Activated T-cell treated with anti-CD3 and anti-CD28 coated beads, Interleukin-2, amount 50 U/mL, for 1 hour (primary cell): ENCODE data around the gene TNRC6A.
"Not testable (repeated sequence)": the region's sequence is repeated elsewhere in the genome, so short reads cannot be mapped to it uniquely, and the experiment has no call there.

Experiments used
- DNase-seq: peaks from one replicate; pipeline ENCODE4 v3.0.0-alpha.2; 2020

The TNRC6A gene

DNA sequence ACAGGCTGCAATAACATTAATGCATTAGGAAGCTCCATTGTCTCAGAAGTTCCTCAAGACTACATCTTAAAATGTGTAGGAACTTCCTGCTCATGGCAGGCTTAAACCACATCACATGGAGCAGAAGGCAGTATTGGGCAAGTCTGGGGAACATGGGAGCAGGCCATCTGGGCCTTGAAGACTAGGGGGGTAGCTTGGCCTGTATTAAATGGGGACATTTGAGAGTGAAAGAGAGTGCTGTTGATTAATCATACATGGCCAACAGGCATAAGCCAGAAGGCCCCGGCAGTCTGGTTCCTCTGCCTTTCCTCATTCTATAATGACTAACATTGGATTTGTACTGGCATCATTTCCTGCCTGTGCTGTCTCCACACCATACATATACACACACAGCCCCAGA, 91.1 kb downstream of the TNRC6A start:
- no peak for DNase-seq

DNA sequence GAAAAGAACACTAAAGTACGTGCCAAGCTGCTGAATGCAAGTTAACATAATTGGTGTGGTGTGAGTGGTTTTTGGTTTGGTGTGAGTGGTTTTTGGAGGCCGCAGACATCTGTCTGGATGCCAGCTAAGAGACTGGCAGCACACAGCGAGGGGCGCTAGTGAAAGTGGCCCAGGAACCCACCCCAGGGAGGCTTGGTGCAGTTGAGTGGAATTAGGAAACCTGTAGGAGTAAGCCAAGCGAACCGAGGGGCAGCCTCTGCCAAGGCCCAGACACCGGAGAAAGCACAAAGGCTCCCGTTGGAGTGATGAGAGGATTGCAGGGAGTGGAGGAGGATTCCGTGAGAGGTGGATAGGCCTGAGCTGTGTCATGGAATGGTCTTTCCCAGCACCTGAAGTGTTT, 91.7 kb downstream of the TNRC6A start:
- no peak for DNase-seq

DNA sequence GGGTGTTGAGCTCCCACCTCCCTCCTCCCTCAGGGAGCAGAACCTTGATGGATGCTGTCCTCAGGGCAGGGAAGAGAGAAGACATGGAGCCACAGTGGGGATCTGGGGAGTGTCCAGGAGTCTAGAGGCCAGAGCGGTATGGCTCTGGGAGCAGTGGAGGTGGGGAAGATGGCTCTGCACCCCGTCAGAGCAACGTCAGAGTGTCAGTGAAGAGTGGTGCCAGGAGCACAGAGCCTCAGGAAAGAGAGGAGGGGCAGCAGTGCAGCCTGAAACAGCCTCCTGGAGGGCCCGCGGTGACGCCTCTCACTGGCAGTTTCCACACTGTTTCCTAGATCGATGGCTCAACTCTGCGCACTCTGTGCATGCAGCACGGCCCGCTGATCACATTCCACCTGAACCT, 93.1 kb downstream of the TNRC6A start:
- no peak for DNase-seq

DNA sequence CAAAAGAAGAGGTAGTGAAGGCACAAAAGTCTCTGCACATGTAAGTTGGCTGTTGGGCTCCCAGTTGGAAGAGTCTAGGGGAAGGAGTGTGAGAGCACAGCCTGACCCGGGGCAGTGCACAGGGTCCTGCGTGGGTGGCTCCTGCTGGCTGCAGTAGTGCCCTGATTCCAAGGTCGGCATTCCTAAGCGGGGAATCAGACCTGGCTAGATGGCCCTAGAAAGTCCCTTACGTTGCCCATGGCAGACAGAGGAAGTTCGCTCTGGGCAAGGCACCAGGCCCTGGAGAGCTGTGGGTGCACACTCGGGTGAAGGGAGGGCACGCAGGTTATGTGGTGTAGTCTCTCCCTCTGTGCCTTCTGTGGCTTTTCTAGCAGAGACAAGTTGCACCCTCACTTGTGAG, 93.5 kb downstream of the TNRC6A start:
- DNase-seq: no peak

DNA sequence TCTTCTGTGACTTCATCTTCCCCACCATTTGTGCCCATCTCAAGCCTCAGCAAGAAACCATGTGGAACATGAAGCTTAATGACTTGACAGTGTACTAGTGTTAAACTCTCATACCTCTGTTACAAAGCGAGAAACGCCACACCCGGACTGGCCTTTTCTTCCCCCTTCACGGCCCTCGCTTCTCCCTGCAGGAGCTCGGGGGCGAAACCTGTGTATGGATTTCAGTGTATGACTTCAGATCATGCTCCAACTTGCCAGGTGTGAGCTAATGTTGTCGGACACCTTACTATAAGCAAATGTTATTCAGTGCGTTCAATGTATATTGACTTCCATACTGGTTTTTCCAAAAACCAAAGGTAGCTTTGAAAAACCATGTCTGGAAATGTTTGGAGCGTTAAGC, 96.2 kb downstream of the TNRC6A start:
- DNase-seq: no peak

DNA sequence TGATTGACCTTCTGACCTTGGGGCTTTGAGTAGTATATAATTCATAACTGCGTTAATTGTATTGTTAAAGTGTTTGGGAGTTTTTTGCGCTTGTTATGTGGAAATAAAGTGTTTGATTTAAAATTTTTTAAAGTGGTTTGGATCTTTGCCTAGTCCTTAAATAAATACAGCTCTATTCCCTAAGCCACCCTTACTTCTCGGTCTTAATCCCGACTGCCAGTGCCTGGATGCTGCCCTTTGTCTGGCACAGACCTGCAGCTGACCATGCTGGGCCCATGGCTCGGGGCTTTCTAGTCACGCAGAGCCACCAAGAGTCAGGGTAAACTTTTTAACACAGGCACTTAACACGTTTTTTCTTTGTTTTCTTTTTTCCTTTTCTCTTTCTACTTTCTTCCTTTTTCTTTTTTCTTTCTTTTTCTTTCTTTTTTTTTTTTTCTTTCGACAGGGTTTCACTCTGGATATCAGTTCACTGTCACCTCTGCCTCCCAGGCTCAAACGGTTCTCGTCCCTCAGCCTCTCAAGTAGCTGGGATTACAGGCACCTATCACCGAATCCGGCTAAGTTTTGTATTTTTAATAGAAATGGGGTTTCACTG, 96.7 kb downstream of the TNRC6A start:
- no peak for DNase-seq

DNA sequence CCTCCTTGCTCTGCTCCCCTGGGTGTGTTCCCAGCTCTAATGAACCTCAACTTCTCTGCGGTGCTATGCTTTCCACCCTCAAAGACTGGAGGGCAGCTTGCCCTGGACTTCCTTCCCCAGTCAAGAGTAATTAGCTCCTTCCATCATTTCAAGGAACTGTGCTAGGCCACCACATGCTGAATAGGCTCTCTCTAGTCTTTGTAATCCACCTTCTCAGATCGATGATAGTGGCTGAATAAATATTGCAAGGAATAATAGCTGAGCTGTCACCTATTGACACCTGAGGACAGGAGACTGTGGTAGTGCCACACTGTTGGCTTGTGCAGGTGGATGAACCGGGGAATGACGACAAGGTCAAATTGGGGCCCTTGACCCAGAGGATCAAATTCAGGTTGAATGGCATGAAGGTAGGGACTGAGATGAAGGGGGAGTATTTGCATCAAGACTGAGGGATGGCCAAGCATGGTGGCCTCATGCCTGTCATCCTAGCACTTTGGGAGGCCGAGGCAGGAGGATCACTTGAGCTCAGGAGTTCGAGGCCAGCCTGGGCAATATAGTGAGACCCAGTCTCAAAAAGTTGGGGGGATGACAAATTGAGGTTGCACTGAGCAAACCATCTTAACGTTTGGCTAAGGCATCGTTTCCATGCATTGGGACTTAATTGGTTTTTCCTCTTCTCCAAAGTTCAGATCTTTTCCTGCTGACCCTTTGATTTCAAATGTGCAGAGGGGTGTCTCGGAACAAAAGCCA, 97.5 kb downstream of the TNRC6A start:
- no peak for DNase-seq

DNA sequence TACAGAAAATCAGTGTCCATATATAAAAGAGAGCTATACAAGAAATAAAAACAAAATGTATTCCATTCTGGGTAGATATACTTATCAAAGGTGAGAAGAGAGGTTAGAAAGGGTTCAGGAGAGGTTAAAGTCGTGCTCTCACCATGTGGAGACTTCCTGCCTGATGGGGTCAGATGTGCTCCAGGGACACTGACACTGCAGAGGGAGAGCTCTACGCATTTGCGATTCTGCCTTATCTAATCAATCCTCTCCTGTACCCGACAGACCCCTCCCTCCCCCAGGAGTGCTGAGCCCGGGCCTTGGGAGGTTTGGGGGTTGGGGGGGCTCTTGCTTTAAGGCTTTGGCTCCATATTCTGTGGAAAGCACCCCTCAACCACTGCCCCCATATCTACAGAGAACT, 99.7 kb downstream of the TNRC6A start:
- DNase-seq: no peak

DNA sequence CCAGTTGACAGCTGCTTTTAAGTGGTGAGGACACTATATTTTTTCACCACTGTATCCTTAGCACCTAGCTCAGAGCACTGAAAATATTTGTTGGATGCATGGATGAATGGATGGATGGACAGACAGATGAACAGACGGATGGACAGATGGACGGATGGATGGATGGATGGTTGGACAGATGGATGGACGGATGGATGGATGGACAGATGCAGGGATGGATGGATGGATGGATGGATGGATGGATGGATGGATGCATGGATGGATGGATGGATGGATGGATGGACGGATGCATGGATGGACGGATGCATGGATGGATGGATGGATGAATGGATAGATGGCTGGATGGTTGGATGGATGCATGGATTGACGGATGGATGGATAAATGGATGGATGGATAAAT, 103.9 kb downstream of the TNRC6A start:
- no peak for DNase-seq

DNA sequence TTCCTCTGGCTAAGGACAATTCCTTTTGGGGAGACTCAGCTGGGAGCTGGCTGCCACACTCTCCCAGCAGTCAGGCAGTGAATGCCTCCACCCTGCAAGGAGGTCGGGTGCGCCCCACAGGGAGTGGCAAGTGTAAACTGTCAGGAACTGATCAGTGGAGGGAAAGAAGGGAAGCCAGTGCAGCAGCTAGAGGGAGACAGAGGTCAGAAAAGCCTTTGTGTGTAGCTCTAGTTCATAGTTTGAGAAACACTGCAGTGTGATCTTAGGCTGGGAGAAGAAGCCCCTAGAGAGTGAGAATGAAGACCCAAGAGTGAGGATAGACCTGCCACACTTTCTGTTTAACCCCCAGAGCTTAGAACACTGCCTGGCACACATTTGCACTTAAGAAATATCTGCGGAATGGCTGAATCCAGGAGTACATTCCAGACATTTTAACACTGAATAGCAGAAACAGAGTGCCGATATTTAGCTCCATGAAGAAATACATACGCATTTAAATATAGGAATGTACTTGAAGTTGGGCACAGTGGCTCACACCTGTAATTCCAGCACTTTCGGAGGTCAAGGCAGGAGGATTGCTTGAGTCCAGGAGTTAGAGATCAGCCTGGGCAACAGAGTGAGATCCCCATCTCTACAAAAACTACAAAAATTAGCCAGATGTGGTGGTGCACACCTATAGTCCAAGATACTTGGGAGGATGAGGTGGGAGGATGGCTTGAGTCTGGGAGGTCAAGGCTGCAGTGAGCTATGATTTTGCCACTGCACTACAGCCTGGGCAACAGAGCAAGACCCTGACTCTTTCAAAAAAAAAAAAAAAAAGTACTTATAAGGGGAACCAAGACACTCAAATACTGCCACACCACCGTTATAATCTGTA, 105.2 kb downstream of the TNRC6A start:
- no peak for DNase-seq

DNA sequence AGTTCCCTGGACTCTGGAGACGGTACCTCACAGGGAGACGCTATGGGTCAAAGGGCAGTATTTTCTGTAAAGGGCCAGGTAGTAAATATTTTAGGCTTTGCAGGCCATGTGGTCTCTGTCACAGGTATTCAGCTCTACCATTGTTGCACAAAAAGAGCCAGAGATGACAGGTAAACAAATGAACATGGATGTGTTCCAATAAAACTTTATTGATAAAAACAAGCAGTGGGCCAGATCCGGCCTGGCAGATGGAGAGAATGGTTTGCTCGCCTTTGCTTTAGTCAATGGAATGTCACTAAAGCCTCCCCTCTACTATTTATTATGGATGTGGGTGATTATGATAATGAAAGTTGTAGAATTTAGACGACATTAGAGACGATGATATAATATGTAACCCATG, 107.4 kb downstream of the TNRC6A start:
- no peak for DNase-seq

DNA sequence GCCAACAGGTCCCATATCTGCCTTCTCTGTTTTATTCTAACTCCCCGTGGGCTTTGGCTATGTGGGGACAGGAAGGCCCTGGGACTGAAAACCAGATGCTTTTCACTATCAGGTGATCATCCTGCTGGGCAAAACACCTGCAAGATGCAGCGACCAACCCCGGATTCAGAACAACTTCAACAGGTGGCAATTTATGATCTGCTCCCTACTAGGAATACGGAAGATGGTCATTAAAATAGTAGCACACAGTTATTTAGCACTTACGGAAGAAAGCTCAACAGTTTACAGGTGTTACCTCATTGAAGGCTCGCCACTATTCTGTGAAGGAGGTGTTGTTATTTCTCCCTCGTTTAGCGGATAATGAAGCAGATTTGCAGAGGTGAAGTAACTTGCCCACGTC, 108.5 kb downstream of the TNRC6A start:
- DNase-seq: no peak

DNA sequence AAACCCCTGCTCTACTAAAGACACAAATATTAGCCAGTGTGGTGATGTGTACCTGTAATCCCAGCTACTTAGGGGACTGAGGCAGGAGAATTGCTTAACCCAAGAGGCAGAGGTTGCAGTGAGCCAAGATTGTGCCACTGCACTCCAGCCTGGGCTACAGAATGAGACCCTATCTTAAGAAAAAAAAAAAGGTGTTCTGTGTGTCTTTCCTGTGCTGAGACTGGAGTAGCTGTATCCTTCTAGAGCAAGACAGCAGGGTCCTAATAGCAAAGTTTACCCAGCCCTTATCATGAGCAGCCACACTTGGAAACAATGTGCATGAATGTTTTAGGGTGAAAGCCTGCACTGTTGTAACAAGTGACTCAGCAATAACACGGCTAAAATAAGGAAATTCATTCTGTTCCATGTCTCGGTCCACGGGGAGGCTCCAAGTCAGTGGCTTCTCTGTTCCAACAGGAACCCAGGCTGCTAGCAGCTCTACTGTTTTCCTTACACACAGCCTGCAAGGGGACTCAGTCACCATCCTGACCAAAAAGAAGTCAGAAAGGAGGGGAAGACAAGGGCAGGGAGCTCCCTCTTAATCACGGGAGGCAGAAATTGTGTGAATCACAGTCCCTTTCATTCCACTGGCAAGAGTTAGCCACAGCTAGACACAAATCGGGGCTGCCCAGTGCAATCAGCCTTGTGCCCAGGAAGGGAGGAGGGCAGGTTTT, 109.3 kb downstream of the TNRC6A start:
- DNase-seq: no peak

DNA sequence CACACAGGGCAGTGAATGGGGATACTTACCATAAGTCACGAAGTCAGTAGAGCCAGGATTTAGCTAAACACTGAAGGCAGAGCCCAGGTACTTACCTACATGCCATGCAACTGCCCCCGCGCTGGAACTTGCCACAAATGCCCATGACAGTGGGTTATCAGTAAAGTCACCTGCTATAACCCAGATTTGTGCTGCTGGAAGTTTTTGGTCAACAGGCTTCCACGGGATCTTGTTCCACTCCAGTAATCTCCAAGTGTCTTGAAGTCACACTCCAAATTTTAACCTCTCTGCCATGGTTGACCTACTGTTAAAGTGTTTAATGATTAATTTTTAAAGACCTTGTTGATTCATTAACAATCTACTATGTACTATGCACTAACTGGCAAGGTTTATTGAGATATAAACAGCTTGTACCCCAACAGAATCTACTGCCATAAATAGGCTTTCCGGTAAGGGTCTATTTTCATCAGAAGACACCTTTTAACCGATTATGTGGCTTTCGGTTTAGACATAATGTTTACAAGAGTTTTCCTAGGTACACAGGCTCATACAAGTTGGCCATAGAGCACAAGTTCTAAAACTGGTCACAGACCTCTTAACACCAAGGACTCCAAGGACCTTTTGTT, 110.0 kb downstream of the TNRC6A start:
- DNase-seq: no peak

DNA sequence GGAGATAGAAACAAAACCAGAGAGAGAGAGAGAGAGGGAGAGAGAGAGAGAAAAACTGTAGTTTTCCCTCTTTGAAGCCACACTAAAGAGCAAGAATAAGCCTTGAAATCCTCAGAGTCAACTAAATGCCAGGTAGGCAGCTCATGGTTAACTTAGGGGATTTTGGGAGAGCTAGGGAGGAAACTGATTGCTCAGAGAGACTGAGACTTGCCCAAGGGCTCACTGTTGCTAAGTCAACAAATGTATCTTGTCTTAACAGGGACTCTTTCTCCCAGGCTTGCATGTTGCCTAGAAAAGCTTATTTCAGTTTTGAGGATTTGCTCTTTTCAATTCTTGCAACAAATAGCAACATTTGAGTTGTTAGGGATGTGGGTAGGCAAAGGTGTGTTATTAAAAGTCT, 111.8 kb downstream of the TNRC6A start:
- no peak for DNase-seq

DNA sequence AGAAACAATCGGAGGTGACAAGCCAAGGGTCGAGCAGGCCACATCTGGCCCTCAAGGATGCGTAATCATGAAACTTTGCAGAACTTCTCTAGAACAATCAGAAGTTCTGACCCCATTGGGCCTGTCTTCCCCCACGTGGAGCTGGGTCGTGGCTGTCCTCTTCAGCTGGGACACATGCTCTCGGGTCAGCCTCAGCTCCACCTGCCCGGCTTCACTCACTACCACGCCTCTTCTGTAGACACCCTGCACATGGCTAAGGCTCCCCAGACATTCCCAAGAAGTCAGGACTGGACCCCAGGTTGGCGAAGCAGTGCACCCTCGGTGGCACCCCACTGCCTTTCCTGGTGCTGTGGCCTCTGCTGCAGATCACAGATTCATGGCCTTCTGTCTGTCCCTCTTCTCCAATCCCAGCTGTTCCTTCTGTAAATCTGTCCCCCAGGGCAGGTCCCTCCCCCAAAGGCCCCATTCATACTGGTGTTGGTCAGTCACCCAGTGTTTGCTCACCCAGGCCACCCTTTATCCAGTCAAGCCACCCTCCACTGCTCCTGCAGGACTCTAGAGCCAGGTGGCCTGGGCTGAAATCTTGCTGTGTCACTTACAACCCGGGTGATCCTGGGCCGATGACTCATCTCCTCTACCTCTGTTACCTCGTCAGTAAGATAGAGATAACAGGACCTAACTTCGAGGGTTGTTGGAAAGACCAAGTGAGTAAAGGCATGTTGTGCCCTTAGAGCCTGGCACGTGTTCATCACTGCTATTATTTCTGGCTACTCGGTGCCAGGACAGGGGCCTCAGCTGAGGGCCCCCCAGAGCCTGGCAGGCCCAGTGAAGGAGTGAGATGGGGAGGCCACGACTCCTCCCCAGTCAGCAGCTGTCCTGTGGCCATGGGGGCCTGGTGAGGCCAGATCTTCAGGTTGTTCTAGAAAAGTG, 114.9 kb downstream of the TNRC6A start:
- DNase-seq: no peak

DNA sequence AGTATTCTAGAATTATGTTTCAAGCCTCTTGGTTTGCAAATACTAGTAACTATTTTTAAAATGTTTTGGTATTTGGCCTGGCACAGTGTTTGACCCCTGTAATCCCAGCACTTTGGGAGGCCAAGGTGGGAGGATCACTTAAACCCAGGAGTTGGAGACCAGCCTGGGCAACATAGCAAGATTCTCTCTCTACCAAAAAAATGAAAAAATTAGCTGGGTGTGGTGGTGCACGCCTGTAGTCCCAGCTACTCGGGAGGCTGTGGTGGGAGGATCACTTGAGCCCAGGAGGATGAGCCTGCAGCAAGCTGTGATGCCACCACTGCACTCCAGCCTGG, 115.5 kb downstream of the TNRC6A start:
- not testable (repeated sequence) for DNase-seq

DNA sequence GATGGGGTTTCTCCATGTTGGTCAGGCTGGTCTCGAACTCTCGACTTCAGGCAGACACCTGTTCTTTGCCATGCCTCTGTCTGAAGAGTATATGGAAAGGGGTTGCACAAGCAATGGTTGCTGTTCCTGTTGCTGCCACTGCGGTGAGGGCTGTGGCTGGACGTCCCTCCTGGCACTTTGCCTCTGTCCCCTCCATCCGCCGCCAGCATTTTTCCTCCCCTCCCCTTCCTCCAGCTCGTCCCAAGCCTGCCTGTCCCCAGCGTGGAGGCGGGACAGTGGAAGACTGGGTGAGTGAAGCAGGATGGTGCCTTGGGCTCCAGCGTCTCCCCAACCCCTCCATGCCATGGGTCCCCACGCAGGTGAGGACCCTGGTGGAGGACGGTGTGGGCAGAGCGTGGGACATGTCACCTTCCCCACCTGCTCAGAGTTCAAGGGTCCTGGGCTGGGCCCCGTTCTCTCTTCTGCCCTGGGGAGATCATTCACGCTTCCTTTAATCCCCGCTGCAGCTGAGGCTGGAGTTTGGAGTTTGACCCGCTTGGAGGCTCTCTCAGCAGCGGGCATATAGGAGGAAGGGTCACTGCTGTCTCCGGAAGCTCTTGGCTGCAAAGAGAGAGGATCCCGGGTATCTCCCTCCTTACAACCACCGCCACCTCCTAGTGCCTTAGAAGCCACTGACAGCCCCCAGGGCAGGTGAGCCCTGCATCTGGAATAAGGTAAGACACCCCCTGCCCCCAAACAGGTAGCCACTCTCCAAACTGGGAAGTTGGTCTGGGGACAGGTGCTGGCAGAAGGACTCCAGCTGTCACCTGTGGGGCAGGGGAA, 116.5 kb downstream of the TNRC6A start, which contains the start of gene SLC5A11:
Gene SLC5A11 (plus strand): TSS at position 238 of the 822 bp plus-strand sequence. CDS start 12,681 bp downstream, outside the sequence.
- DNase-seq: no peak

DNA sequence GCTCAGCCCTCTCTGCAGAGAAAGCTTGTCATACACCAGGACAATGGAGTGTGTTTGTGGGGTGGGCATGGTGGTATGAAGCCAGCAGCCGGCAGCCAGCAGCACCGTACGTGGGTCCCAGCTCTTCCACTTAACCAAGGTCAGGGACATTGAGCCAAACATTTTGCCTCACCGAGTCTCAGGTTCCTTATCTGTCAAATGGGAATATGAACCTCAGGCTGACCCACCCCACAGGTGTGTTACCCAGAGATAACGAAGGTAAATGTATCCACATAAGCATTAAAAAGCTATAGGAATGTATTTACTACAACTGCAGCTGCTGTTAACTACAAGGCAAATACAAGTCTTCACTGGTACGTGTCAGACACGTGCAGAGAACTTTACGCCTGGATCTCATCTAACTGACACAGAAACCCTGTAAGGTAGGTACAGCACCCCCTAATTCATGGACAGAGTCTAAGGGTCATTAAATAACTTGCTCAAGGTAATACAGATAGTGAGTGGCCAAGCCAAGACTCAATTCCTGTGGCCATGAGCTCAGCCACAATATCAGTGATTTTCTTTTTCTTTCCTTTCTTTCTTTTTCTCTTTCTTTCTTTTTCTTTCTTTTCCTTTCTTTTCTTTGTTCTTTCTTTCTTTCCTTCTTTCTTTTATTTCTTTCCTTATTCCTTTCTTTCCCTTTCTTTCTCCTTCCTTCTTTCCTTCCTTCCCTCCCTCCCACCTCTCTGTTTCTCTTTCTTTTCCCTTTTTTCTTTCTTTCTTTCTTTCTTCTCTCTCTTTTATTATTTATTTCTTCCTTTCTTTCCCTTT, 117.3 kb downstream of the TNRC6A start:
- no peak for DNase-seq

DNA sequence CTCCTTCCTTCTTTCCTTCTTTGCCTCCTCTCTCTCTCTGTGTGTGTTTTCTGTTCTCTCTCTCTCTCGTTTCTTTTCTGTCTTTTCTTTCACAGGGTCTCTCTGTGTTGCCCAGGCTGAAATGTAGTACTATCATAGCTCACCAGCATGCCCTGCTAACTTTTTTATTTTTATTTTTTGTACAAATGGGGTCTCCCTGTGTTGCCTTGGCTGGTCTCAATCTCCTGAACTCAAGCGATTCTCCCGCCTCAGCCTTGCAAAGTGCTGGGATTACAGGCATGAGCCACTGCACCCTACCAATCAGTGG, 117.9 kb downstream of the TNRC6A start:
- DNase-seq: no peak
